DMS 273 (cell line): Measurements from ENCODE around the gene WDR12.
"Not testable (repeated sequence)": the region's sequence is repeated elsewhere in the genome, so short reads cannot be mapped to it uniquely, and the experiment has no call there.

Experiments
- DNase-seq: peaks from one replicate; lab custom pipeline; 2025; ENCODE audit not compliant: unreplicated experiment; lab: John Stamatoyannopoulos, UW

Gene WDR12

GRCh38 chr2:202885190-202885589 is 26.3 kb downstream of the WDR12 start:
- no peak for DNase-seq

- DNase-seq, result no peak
These were observed 27.3 kb downstream of the WDR12 start for GRCh38 chr2:202883987-202884675.

- no peak for DNase-seq
These were observed 29.9 kb downstream of the WDR12 start for GRCh38 chr2:202881570-202881969.

- no peak for DNase-seq
These were observed 33.8 kb downstream of the WDR12 start for GRCh38 chr2:202877699-202878098.

GRCh38 chr2:202871300-202872141 is 40.0 kb downstream of the WDR12 start, which contains the start of gene ICA1L:
Gene ICA1L (minus strand): TSS chr2:202871766. CDS start chr2:202829009, 42,757 bp downstream.
- DNase-seq, result peak; percentile 93

GRCh38 chr2:202870431-202871299 is 40.8 kb downstream of the WDR12 start:
- DNase-seq, result peak; percentile 81

- DNase-seq, result no peak
These were observed 49.5 kb downstream of the WDR12 start for GRCh38 chr2:202861987-202862386.

GRCh38 chr2:202858601-202859000 is 52.9 kb downstream of the WDR12 start:
- no peak for DNase-seq

- DNase-seq, result not testable (repeated sequence)
These were observed 62.1 kb downstream of the WDR12 start for GRCh38 chr2:202849343-202849742.

GRCh38 chr2:202848813-202849212 is 62.7 kb downstream of the WDR12 start:
- no peak for DNase-seq

- DNase-seq, result no peak
These were observed 63.6 kb downstream of the WDR12 start for GRCh38 chr2:202847693-202848524.

GRCh38 chr2:202844656-202845055 is 66.8 kb downstream of the WDR12 start:
- DNase-seq, result no peak

GRCh38 chr2:202842690-202843089 is 68.8 kb downstream of the WDR12 start:
- DNase-seq, result no peak

GRCh38 chr2:202841090-202841867 is 70.2 kb downstream of the WDR12 start:
- DNase-seq, result peak; percentile 25

GRCh38 chr2:202831242-202832220 is 79.9 kb downstream of the WDR12 start:
- peak; percentile 83 for DNase-seq

GRCh38 chr2:202824901-202825300 is 86.6 kb downstream of the WDR12 start:
- DNase-seq, result no peak
